ENCODE data around the gene CREB3L2.
"Not testable (repeated sequence)": the region's sequence is repeated elsewhere in the genome, so short reads cannot be mapped to it uniquely, and the experiment has no call there.

The CREB3L2 gene

GRCh38 chr7:137860542-137860941, 141.3 kb downstream of the CREB3L2 start:
- no peak for DNase-seq

GRCh38 chr7:137853053-137853452, 148.8 kb downstream of the CREB3L2 start:
- DNase-seq = no peak

GRCh38 chr7:137852108-137852507, 149.8 kb downstream of the CREB3L2 start:
- no peak for DNase-seq

- DNase-seq = no peak
Observed at GRCh38 chr7:137850972-137851945, 150.6 kb downstream of the CREB3L2 start.

- DNase-seq = no peak
Observed at GRCh38 chr7:137850571-137850970, 151.3 kb downstream of the CREB3L2 start.

GRCh38 chr7:137848095-137848494, 153.8 kb downstream of the CREB3L2 start:
- no peak for DNase-seq

GRCh38 chr7:137847568-137848050, 154.3 kb downstream of the CREB3L2 start:
- DNase-seq = no peak

- DNase-seq = no peak
Observed at GRCh38 chr7:137846827-137847567, 154.9 kb downstream of the CREB3L2 start, which contains the start of gene DGKI. DGKI (minus strand) TSS chr7:137846974.

GRCh38 chr7:137846549-137846826, 155.4 kb downstream of the CREB3L2 start:
- DNase-seq = no peak

GRCh38 chr7:137844677-137845425, 157.0 kb downstream of the CREB3L2 start:
- no peak for DNase-seq

- no peak for DNase-seq
Observed at GRCh38 chr7:137839903-137840779, 161.7 kb downstream of the CREB3L2 start.

GRCh38 chr7:137838706-137839315, 163.1 kb downstream of the CREB3L2 start:
- DNase-seq = no peak

GRCh38 chr7:137836541-137836940, 165.3 kb downstream of the CREB3L2 start:
- DNase-seq = no peak

GRCh38 chr7:137836113-137836509, 165.8 kb downstream of the CREB3L2 start:
- DNase-seq = no peak

GRCh38 chr7:137835486-137836112, 166.3 kb downstream of the CREB3L2 start:
- no peak for DNase-seq

GRCh38 chr7:137834552-137834951, 167.3 kb downstream of the CREB3L2 start:
- DNase-seq = no peak

- not testable (repeated sequence) for DNase-seq
Observed at GRCh38 chr7:137832990-137833389, 168.9 kb downstream of the CREB3L2 start.

GRCh38 chr7:137832382-137832781, 169.5 kb downstream of the CREB3L2 start:
- DNase-seq = no peak

GRCh38 chr7:137831555-137831954, 170.3 kb downstream of the CREB3L2 start:
- DNase-seq = not testable (repeated sequence)

GRCh38 chr7:137829337-137829992, 172.4 kb downstream of the CREB3L2 start:
- DNase-seq = no peak

GRCh38 chr7:137828456-137828855, 173.4 kb downstream of the CREB3L2 start:
- DNase-seq = no peak
